Nephron progenitor cell (in vitro differentiated cells): ENCODE data around the gene SLC6A19.
A peak's percentile ranks its signal among the peaks of the same experiment; 100 is the strongest.

Source experiments
- DNase-seq: peaks from one replicate; pipeline ENCODE4 v3.0.0; 2021
- H3K27ac Mint-ChIP-seq: 2 replicates; pipeline ENCODE4 v1.8.0; 2021; ENCODE audit warnings: mild to moderate bottlenecking, moderate library complexity, mixed read lengths
- H3K27me3 Mint-ChIP-seq: 2 replicates; pipeline ENCODE4 v1.8.0; 2021; ENCODE audit warnings: mild to moderate bottlenecking, low read depth, mixed read lengths; ENCODE audit not compliant: poor library complexity
- H3K36me3 Mint-ChIP-seq: 2 replicates; pipeline ENCODE4 v1.8.0; 2021; ENCODE audit warnings: low read depth, mixed read lengths
- H3K4me1 Mint-ChIP-seq: 2 replicates; pipeline ENCODE4 v1.8.0; 2021; ENCODE audit warnings: mixed read lengths
- H3K4me3 Mint-ChIP-seq: 2 replicates; pipeline ENCODE4 v1.8.0; 2021; ENCODE audit warnings: mild to moderate bottlenecking, moderate library complexity, mixed read lengths
- H3K9me3 Mint-ChIP-seq: 2 replicates; pipeline ENCODE4 v1.8.0; 2021; ENCODE audit warnings: mild to moderate bottlenecking, moderate library complexity, mixed read lengths
- CTCF ChIP-seq: fragments of 200-600 bp; sonication (generic); IDR thresholded peaks from 2 replicates; pipeline ENCODE4 v1.5.0; 2021; ENCODE audit warnings: antibody characterized with exemption

Gene SLC6A19

GRCh38 chr5:1184163-1184470 is 17.3 kb upstream of the SLC6A19 start:
- H3K4me1 Mint-ChIP-seq: peaks cover 37% of the 10 kb centered on the region
- H3K27me3 Mint-ChIP-seq: peaks cover 8% of the 10 kb centered on the region
- no peak for DNase-seq
- no peaks in the 10 kb centered on the region for H3K9me3 Mint-ChIP-seq
- H3K27ac Mint-ChIP-seq: no peak overlapping the region
- no peak overlapping the region for H3K4me3 Mint-ChIP-seq
- no peaks in the 10 kb centered on the region for H3K36me3 Mint-ChIP-seq
- TF ChIP-seq CTCF: no peak

- H3K36me3 Mint-ChIP-seq: no peaks in the 10 kb centered on the region
- no peaks in the 10 kb centered on the region for H3K9me3 Mint-ChIP-seq
- TF ChIP-seq CTCF: no peak
- peaks cover 11% of the 10 kb centered on the region for H3K27me3 Mint-ChIP-seq
- H3K4me1 Mint-ChIP-seq: peaks cover 40% of the 10 kb centered on the region
- no peak overlapping the region for H3K4me3 Mint-ChIP-seq
- no peak overlapping the region for H3K27ac Mint-ChIP-seq
- no peak for DNase-seq
These were observed 16.9 kb upstream of the SLC6A19 start for GRCh38 chr5:1184481-1184880.

GRCh38 chr5:1185038-1185627 is 16.3 kb upstream of the SLC6A19 start:
- H3K4me3 Mint-ChIP-seq: no peak overlapping the region
- H3K36me3 Mint-ChIP-seq: no peaks in the 10 kb centered on the region
- H3K9me3 Mint-ChIP-seq: no peaks in the 10 kb centered on the region
- peaks cover 17% of the 10 kb centered on the region for H3K27me3 Mint-ChIP-seq
- no peak for DNase-seq
- TF ChIP-seq CTCF: no peak
- H3K4me1 Mint-ChIP-seq: peaks cover 39% of the 10 kb centered on the region
- H3K27ac Mint-ChIP-seq: no peak overlapping the region

DNA sequence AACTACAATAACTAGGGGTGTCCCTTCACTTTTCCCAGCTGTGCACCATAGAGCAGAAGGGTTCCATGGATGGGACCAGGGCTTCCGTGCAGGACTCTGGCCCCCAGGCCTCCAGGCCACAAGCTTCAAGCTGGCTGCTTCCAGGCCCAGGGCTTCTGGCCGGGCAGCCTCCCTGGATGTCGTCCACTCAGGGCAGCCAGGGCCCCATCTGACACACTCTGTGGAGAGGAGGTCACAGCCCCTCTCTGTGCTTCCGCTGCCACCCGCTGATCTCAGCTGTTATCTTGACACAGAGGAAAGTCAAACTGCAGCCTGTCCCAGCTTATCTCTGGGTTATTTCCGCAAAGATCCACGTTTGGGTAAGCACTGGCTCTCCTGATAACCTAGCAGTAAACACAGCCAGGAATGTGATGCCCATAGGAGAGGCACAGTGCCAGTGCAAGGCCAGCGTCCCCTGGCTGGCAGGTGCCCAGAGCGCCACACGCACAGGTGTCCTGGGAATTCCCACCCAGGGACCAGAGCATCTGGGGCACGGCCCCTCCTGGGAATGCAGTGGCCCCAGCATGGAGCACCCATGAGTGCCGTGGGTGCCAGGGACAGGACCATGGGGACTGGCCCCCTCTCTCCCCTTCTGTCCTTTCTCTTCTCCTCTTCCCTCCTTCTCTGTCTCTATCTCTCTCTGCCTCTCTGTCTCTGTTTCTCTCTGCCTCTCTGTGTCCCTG is 15.6 kb upstream of the SLC6A19 start:
- DNase-seq: no peak
- peaks cover 45% of the 10 kb centered on the region for H3K4me1 Mint-ChIP-seq
- no peak overlapping the region for H3K4me3 Mint-ChIP-seq
- H3K27me3 Mint-ChIP-seq: peaks cover 24% of the 10 kb centered on the region
- H3K36me3 Mint-ChIP-seq: no peaks in the 10 kb centered on the region
- H3K9me3 Mint-ChIP-seq: no peaks in the 10 kb centered on the region
- H3K27ac Mint-ChIP-seq: peak overlapping the region; percentile 91
- TF ChIP-seq CTCF: no peak

GRCh38 chr5:1186351-1187233 is 14.8 kb upstream of the SLC6A19 start:
- Mint-ChIP-seq H3K27ac (peak overlapping the region; percentile 9), H3K9me3 (no peaks in the 10 kb centered on the region), H3K4me1 (peaks cover 44% of the 10 kb centered on the region), H3K27me3 (peaks cover 26% of the 10 kb centered on the region), H3K4me3 (no peak overlapping the region), H3K36me3 (no peaks in the 10 kb centered on the region)
- TF ChIP-seq CTCF: no peak
- DNase-seq: no peak
